SU-DHL-6 (cell line): ENCODE results near the gene SRGAP3.

Experiments
- EZH2phosphoT487 ChIP-seq: fragments of 200-600 bp; sonication (generic), shearing (Covaris generic); conservative IDR thresholded peaks from 2 replicates; pipeline ENCODE4 v1.6.1; 2018; ENCODE audit warnings: mild to moderate bottlenecking, antibody characterized with exemption, low read length, moderate library complexity, mixed read lengths
- TF ChIP-seq, protein P1 (sequence below): fragments of 200-600 bp; sonication (generic); IDR thresholded peaks from one replicate; pipeline ENCODE4 v1.5.1; 2017; ENCODE audit warnings: antibody characterized with exemption, mild to moderate bottlenecking, low read length, moderate library complexity; ENCODE audit not compliant: insufficient read depth, poor library complexity, severe bottlenecking

DNA sequence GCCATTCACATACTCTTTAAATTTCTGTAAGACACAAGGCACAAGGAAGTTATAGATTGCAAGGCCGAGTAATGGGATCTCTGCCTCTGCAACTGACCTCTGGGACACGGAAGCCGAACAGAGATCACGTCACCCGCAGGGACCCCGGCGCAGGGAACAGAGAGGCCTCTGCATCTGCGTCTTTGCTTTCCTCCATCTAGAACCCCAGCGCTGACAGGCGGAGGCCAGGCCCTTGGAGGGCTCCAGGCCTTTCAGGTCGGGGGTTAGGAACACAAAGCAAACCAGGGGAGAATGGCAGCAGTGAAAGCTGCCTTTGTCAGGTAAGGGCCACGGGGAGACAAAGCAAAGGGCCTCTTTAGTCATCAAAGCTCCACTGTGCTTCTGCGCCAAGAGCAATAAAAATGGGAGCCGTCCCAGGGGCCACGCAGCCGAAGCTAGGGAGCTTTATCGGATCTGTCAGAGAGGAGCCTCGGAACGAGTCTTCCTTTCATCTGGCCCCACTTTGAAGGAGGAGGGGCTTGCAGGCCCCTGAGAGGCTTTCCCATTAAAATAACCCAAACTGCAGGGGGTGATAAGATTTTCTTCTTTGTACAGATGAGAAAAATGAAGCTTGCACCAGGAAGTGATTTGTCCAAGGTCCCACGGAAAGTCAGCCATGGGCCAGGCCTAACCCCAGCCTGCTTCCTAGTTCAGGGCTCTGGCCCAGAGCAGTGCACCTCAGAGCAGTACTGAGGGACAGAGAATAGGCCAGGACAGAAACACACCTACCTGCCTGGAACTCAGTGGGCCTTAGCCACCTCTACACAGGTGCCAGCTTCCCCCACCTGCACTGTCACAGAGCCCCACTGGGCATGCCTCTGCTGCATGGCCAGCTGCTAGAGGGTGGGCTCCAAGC lies 201.7 kb downstream of the SRGAP3 start:
- TF ChIP-seq, protein P1, sequence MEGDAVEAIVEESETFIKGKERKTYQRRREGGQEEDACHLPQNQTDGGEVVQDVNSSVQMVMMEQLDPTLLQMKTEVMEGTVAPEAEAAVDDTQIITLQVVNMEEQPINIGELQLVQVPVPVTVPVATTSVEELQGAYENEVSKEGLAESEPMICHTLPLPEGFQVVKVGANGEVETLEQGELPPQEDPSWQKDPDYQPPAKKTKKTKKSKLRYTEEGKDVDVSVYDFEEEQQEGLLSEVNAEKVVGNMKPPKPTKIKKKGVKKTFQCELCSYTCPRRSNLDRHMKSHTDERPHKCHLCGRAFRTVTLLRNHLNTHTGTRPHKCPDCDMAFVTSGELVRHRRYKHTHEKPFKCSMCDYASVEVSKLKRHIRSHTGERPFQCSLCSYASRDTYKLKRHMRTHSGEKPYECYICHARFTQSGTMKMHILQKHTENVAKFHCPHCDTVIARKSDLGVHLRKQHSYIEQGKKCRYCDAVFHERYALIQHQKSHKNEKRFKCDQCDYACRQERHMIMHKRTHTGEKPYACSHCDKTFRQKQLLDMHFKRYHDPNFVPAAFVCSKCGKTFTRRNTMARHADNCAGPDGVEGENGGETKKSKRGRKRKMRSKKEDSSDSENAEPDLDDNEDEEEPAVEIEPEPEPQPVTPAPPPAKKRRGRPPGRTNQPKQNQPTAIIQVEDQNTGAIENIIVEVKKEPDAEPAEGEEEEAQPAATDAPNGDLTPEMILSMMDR = no peak
- no peak for TF ChIP-seq EZH2phosphoT487
